SK-N-MC (cell line): Measurements from ENCODE around the gene PSTPIP1.

Source experiments
- DNase-seq: peaks from one replicate; pipeline ENCODE4 v3.0.0-alpha.2; 2011; ENCODE audit warnings: low read depth, low spot score
- H3K27ac ChIP-seq: fragments of 200-600 bp; sonication (generic); 2 replicates; pipeline ENCODE4 v1.5.1; 2016; ENCODE audit warnings: mixed run types
- H3K36me3 ChIP-seq: fragments of 200-600 bp; sonication (generic); 2 replicates; pipeline ENCODE4 v1.6.1; 2017; ENCODE audit warnings: antibody characterized with exemption, low read length, mixed read lengths; ENCODE audit not compliant: insufficient read depth
- H3K4me3 ChIP-seq: fragments of 200-600 bp; sonication (generic); 2 replicates; pipeline ENCODE4 v1.5.1; 2016
- H3K9ac ChIP-seq: fragments of 200-600 bp; sonication (generic); 2 replicates; pipeline ENCODE4 v1.8.0; 2017; ENCODE audit warnings: mixed run types, mixed read lengths; ENCODE audit not compliant: insufficient read length
- H3K9me3 ChIP-seq: fragments of 200-600 bp; sonication (generic); 2 replicates; pipeline ENCODE4 v1.6.1; 2017; ENCODE audit warnings: low read depth, mild to moderate bottlenecking, antibody characterized with exemption, low read length, moderate library complexity, mixed read lengths
- EZH2 ChIP-seq: fragments of 200-600 bp; sonication (generic); IDR thresholded peaks from one replicate; pipeline ENCODE4 v1.6.1; 2017; ENCODE audit warnings: antibody characterized with exemption
- FOXP2 ChIP-seq: optimal IDR thresholded peaks from 2 replicates; pipeline ENCODE3; 2011; ENCODE audit warnings: mild to moderate bottlenecking, moderate library complexity; ENCODE audit not compliant: insufficient read depth; ENCODE audit errors: extremely low read length, control extremely low read depth
- POLR2AphosphoS5 ChIP-seq: IDR thresholded peaks from 2 replicates; pipeline ENCODE4 v1.6.1; 2012; ENCODE audit warnings: mild to moderate bottlenecking, low read depth, low read length, borderline replicate concordance

PSTPIP1 gene

GRCh38 chr15:77020348-77021087 is 25.6 kb downstream of the PSTPIP1 start:
- DNase-seq: no peak
- Histone ChIP-seq H3K36me3 (no peaks in the 10 kb centered on the region), H3K27ac (no peak overlapping the region), H3K9ac (no peak overlapping the region), H3K9me3 (no peaks in the 10 kb centered on the region), H3K4me3 (no peak overlapping the region)
- TF ChIP-seq EZH2 (no peak), POLR2AphosphoS5 (no peak), FOXP2 (no peak)

GRCh38 chr15:77021088-77021481 is 26.2 kb downstream of the PSTPIP1 start:
- Histone ChIP-seq H3K4me3 (no peak overlapping the region), H3K9me3 (no peaks in the 10 kb centered on the region), H3K36me3 (no peaks in the 10 kb centered on the region), H3K9ac (no peak overlapping the region), H3K27ac (no peak overlapping the region)
- TF ChIP-seq FOXP2: no peak
- TF ChIP-seq POLR2AphosphoS5: no peak
- no peak for TF ChIP-seq EZH2
- no peak for DNase-seq

- no peak for DNase-seq
- Histone ChIP-seq H3K4me3 (no peak overlapping the region), H3K9me3 (no peaks in the 10 kb centered on the region), H3K27ac (0 out of 2 replicates have a peak overlapping the region, but pooled peaks have one; percentile 17), H3K9ac (peak overlapping the region; percentile 53), H3K36me3 (no peaks in the 10 kb centered on the region)
- TF ChIP-seq FOXP2: no peak
- TF ChIP-seq EZH2: no peak
- no peak for TF ChIP-seq POLR2AphosphoS5
These were observed 27.0 kb downstream of the PSTPIP1 start for GRCh38 chr15:77021803-77022381.

DNA sequence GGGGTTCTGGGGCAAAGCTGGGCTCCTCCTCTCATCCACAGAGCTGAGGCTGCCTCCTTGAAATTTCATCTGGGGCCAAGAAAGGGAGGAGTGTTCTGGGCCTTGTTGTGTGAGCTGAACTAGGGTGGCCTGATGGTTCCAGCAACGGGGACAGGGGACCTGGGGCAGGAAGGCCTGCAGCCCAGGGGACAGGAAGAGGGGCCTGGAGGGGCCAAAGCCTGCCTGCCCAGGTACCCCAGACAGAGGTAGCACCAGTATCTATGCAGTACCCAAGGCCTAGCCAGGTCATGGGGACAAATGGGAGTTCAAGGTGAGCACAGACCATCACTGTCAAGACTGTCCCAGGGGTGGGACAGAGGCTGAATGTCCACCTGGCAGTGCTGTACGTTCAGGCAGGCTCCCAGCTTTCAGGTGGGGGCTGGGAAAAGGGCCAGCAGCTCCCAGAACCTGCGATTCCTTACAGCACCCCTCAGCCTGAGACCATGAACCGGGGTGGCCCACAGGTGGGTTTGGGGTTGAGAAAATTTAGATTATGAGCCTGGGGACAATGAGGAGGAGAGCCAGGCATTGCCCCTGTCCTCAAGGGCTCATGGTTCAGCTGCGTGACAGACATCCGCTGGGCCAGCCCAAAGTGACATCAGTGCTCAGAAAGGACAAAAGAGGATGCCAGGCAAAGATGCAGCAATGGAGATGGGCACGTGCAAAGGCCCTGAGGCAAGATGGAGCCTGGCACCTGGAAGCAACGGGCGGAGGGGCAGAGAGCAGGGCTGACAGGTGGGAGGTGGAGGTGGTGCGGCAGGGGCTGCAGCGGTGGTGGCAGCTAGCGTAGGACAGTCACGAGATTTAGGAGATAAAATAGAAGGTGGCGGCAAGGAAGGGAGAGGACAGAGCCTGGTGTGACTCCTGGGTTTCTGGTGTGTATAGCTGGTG is 28.0 kb downstream of the PSTPIP1 start:
- H3K9ac ChIP-seq: no peak overlapping the region
- DNase-seq: no peak
- no peaks in the 10 kb centered on the region for H3K9me3 ChIP-seq
- H3K4me3 ChIP-seq: no peak overlapping the region
- no peak overlapping the region for H3K27ac ChIP-seq
- TF ChIP-seq EZH2: no peak
- TF ChIP-seq POLR2AphosphoS5: no peak
- no peak for TF ChIP-seq FOXP2
- no peaks in the 10 kb centered on the region for H3K36me3 ChIP-seq

- no peak for DNase-seq
- H3K9me3 ChIP-seq: no peaks in the 10 kb centered on the region
- no peaks in the 10 kb centered on the region for H3K36me3 ChIP-seq
- H3K27ac ChIP-seq: no peak overlapping the region
- H3K4me3 ChIP-seq: no peak overlapping the region
- TF ChIP-seq EZH2 (no peak), FOXP2 (no peak), POLR2AphosphoS5 (no peak)
- no peak overlapping the region for H3K9ac ChIP-seq
These were observed 28.8 kb downstream of the PSTPIP1 start for GRCh38 chr15:77023576-77024272.

DNA sequence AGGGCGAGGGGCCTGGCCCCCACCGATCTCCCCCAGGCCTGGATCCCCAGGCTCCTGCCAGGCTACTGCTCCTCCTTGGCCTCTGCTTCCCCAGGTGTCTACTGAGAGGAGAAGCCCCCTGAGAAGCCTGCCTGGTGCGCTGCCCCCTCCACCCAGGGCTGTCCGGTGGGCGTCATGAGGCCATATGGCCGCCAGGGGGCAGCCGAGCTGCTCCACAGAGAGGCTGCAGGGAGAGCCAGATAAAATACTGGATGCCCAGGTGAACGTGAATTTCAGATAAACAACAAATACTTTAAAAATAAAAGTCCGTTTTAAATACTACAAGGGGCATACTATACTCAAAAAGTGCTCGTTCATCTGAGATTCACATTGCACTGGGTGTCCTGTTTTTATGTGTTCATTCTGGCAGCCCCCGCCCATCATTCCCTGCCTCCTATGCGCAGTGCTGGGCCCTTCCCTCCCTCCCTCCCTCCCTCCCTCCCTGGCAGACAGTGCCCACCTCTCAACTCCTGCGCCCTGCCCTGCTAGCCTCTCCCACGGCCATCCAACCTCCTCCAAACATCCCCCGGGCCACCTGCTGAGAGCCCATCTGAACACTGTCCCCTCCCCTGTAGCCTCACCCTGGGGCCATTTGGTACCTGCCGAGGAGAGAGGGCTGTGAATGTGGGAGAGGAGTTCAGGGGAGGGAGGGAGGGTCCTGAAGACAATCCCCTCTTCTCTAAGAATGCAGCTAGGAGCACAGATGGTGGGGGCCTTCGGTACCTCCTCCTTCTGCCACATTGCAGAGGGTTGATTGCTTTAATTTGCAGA is 29.6 kb downstream of the PSTPIP1 start:
- no peak overlapping the region for H3K9ac ChIP-seq
- H3K27ac ChIP-seq: no peak overlapping the region
- no peaks in the 10 kb centered on the region for H3K36me3 ChIP-seq
- DNase-seq: no peak
- no peak overlapping the region for H3K4me3 ChIP-seq
- TF ChIP-seq EZH2 (no peak), POLR2AphosphoS5 (no peak), FOXP2 (no peak)
- H3K9me3 ChIP-seq: no peaks in the 10 kb centered on the region
